WTC11 (cell line): ENCODE results near the gene CLDN20.

Experiments used
- ATF1 ChIP-seq: sonication (generic); formaldehyde crosslinking; IDR thresholded peaks from 2 replicates; pipeline ENCODE4 v1.8.1; 2023; ENCODE audit warnings: mild to moderate bottlenecking, moderate library complexity, missing genetic modification reagents
- JUN ChIP-seq: sonication (generic); formaldehyde crosslinking; IDR thresholded peaks from 2 replicates; pipeline ENCODE4 v1.8.0; 2023; ENCODE audit warnings: mild to moderate bottlenecking, missing genetic modification reagents
- MYBL2 ChIP-seq: sonication (generic); formaldehyde crosslinking; IDR thresholded peaks from 2 replicates; pipeline ENCODE4 v1.8.1; 2023; ENCODE audit warnings: mild to moderate bottlenecking, moderate library complexity, missing genetic modification reagents
- SMAD3 ChIP-seq: sonication (generic); formaldehyde crosslinking; IDR thresholded peaks from 2 replicates; pipeline ENCODE4 v1.8.0; 2022; ENCODE audit warnings: missing genetic modification reagents, mild to moderate bottlenecking, borderline replicate concordance
- TEAD4 ChIP-seq: sonication (generic); formaldehyde crosslinking; IDR thresholded peaks from 2 replicates; pipeline ENCODE4 v1.8.0; 2022; ENCODE audit warnings: mild to moderate bottlenecking, missing genetic modification reagents
- TF ChIP-seq, protein P1 (sequence below): sonication (generic); formaldehyde crosslinking; IDR thresholded peaks from 2 replicates; pipeline ENCODE4 v1.8.1; 2022; ENCODE audit warnings: mild to moderate bottlenecking, moderate library complexity, missing genetic modification reagents
- TF ChIP-seq, protein P2 (sequence below): fragments of 200-600 bp; IDR thresholded peaks from 2 replicates; pipeline ENCODE4 v1.8.0; 2022; ENCODE audit warnings: antibody characterized with exemption
- TF ChIP-seq, protein P3 (sequence below): sonication (generic); formaldehyde crosslinking; IDR thresholded peaks from 2 replicates; pipeline ENCODE4 v1.8.0; 2022; ENCODE audit warnings: mild to moderate bottlenecking, missing genetic modification reagents

DNA sequence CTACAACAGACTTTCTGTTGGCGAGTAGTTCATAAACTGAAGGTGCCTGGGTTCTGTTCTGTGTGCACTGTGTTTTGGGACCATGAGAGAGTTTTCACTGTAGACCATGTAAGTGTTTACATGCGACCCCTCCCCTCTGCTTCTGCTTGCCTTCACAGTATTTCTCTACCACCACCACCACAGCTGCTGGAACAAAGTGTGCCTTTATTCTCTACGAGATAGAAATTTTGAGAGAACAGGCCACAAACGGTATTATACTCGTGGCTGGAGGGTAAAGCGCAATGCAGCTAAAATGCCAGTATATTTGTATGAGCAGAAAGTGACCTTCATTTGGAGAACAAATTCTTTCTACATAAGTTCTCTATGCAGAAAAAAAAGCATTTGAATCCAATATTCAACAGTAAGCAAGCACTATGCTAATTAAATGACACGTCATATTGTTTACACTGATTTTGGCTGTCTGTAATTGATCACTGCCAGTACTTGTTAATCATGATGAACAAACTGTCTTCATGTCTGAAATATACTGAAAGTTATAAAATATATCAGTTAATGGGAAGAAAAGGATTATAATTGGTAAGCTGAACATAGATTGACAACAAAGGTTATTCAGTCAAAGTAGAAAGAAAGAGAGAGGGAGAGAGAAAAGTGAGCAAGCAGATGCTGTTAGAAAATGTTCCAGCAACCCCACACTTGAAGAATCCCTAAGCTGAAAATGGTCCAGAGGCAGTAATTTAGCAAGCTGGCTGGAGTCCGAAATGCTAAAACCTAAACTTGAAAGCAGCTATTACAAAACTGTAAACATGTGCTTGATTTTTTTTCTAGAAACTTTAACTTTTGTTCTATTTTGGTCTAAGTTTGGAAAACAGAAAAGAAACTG lies 8.8 kb downstream of the CLDN20 start:
- TF ChIP-seq, protein P1, sequence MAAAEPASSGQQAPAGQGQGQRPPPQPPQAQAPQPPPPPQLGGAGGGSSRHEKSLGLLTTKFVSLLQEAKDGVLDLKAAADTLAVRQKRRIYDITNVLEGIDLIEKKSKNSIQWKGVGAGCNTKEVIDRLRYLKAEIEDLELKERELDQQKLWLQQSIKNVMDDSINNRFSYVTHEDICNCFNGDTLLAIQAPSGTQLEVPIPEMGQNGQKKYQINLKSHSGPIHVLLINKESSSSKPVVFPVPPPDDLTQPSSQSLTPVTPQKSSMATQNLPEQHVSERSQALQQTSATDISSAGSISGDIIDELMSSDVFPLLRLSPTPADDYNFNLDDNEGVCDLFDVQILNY (CRISPR knock-in tag) = no peak
- TF ChIP-seq, protein P2, sequence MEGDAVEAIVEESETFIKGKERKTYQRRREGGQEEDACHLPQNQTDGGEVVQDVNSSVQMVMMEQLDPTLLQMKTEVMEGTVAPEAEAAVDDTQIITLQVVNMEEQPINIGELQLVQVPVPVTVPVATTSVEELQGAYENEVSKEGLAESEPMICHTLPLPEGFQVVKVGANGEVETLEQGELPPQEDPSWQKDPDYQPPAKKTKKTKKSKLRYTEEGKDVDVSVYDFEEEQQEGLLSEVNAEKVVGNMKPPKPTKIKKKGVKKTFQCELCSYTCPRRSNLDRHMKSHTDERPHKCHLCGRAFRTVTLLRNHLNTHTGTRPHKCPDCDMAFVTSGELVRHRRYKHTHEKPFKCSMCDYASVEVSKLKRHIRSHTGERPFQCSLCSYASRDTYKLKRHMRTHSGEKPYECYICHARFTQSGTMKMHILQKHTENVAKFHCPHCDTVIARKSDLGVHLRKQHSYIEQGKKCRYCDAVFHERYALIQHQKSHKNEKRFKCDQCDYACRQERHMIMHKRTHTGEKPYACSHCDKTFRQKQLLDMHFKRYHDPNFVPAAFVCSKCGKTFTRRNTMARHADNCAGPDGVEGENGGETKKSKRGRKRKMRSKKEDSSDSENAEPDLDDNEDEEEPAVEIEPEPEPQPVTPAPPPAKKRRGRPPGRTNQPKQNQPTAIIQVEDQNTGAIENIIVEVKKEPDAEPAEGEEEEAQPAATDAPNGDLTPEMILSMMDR = no peak
- TF ChIP-seq ATF1 (CRISPR knock-in tag) (no peak), MYBL2 (CRISPR knock-in tag) (no peak), JUN (CRISPR knock-in tag) (no peak), TEAD4 (CRISPR knock-in tag) (no peak), SMAD3 (CRISPR knock-in tag) (no peak)
- TF ChIP-seq, protein P3, sequence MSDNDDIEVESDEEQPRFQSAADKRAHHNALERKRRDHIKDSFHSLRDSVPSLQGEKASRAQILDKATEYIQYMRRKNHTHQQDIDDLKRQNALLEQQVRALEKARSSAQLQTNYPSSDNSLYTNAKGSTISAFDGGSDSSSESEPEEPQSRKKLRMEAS = no peak
